ENCODE results near the gene GAS7. TPM values are rescaled to one million over a fixed set of nuclear protein-coding genes. Genes with fewer than 3 reads are reported as not detected.

Gene GAS7
- total RNA-seq, 1 experiment from 2014 or later: 6.0 TPM

DNA sequence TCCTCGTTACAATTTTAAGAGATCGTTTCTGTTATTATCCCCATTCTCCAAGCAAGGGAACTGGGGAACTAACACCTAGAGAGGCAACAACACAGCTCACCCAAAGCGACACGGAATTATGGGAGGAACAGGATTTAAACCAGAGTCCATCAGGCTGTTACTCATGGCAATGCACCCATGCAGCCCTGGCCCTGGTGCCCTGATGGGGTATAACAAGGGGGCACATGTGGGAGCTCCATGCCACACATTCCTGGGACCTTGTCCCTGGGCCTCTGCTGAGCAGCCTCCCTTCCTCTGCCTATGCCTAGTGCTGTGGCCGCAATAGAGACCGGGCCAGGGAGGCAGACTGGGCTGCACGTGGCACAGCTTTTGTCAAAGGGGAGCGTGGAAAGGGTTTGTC lies 280.1 kb downstream of the GAS7 start:
- Histone ChIP-seq H3K4me2 (ENCODE audit: insufficient read depth, insufficient read length, low read length) (no peak overlapping the region), H4K8ac (replicated peaks; ENCODE audit: insufficient read length, low read depth, low read length) (no peak overlapping the region), H3K23ac (ENCODE audit: insufficient read length, low read depth, low read length) (no peak overlapping the region), H2BK12ac (ENCODE audit: insufficient read length, low read depth, low read length) (no peak overlapping the region), H2AFZ (ENCODE audit: low read length) (no peak overlapping the region), H3K23me2 (ENCODE audit: insufficient read length, low read depth, low read length, poor library complexity, severe bottlenecking) (no peaks in the 10 kb centered on the region), H2BK120ac (ENCODE audit: low read depth, low read length, poor library complexity, severe bottlenecking) (no peak overlapping the region), H2BK5ac (ENCODE audit: insufficient read length, low read length) (no peak overlapping the region), H3K56ac (ENCODE audit: insufficient read length, low read depth, low read length) (no peak overlapping the region), H3K14ac (ENCODE audit: insufficient read depth, low read length) (no peak overlapping the region), H3K9me3 (ENCODE audit: control insufficient read depth, low read depth, low read length) (no peaks in the 10 kb centered on the region), H3K9ac (ENCODE audit: extremely low read depth, insufficient read length, low read length) (no peak overlapping the region), H3K79me2 (ENCODE audit: insufficient read depth, low read length) (no peaks in the 10 kb centered on the region), H3K18ac (ENCODE audit: insufficient read length, low read depth, low read length) (no peak overlapping the region), H3K79me1 (ENCODE audit: insufficient read depth, low read depth, low read length, poor library complexity, severe bottlenecking) (no peaks in the 10 kb centered on the region), H2AK5ac (ENCODE audit: insufficient read length, low read length) (no peak overlapping the region), H3T11ph (ENCODE audit: low read length) (no peak overlapping the region), H4K91ac (ENCODE audit: insufficient read length, low read depth, low read length) (no peak overlapping the region), H3K27me3 (ENCODE audit: insufficient read depth, low read length) (no peaks in the 10 kb centered on the region), H2BK20ac (ENCODE audit: low read depth, low read length, poor library complexity, severe bottlenecking) (no peak overlapping the region), H4K5ac (ENCODE audit: insufficient read length, low read depth, low read length) (no peak overlapping the region), H2BK15ac (ENCODE audit: low read depth, low read length) (no peak overlapping the region), H4K20me1 (ENCODE audit: control insufficient read depth, insufficient read depth, insufficient read length) (no peaks in the 10 kb centered on the region), H3K4ac (ENCODE audit: low read depth, low read length) (no peak overlapping the region), H3K27ac (ENCODE audit: insufficient read length, low read depth, low read length) (no peak overlapping the region), H3K4me1 (ENCODE audit: insufficient read depth, low read length) (no peaks in the 10 kb centered on the region)
- Mint-ChIP-seq H3K4me1 (peaks cover 0 to 6% of the 10 kb centered on the region in 2 experiments; a peak in 3 of 4 replicates), H3K4me3 (no peak overlapping the region), H3K9me3 (no peaks in the 10 kb centered on the region; a peak in 1 of 5 replicates), H3K27me3 (ENCODE audit: low read depth) (no peaks in the 10 kb centered on the region; the same call in 1 of the 2 replicates), H3K27ac (no peak overlapping the region), H3K36me3 (ENCODE audit: insufficient read depth in 1 of 3, low read depth in 3 of 3) (no peaks in the 10 kb centered on the region)
- DNase-seq: no peak
- WGBS (ENCODE audit: extremely low coverage, insufficient read length, low lambda C conversion rate): no CpG with 5 or more reads among the region's 8 CpGs
- TF ChIP-seq CTCF (conservative IDR thresholded peaks at IDR 0.05): no peak
